ENCODE results near the gene PGK2.

DNA sequence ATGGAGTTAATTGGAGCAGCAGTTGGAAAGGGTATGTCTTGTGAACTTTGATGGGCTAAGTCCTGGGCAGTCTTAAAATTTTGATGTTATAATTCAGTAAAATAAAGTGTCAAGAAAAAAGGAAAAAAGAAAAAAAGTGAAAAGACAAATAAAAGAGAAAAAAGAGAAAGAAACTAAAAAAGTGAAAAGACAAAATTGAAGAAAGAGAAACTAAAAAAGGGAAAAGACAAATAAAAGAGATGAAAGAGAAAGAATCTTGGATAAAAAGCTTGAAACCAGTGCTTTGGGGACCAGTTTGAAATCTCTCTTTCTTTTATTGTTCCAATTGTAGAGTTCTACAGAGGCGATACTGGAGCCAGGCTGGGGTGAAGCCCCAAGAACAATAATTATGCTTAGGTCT is 12.0 kb upstream of the PGK2 start:
- TF ChIP-seq, protein P1, sequence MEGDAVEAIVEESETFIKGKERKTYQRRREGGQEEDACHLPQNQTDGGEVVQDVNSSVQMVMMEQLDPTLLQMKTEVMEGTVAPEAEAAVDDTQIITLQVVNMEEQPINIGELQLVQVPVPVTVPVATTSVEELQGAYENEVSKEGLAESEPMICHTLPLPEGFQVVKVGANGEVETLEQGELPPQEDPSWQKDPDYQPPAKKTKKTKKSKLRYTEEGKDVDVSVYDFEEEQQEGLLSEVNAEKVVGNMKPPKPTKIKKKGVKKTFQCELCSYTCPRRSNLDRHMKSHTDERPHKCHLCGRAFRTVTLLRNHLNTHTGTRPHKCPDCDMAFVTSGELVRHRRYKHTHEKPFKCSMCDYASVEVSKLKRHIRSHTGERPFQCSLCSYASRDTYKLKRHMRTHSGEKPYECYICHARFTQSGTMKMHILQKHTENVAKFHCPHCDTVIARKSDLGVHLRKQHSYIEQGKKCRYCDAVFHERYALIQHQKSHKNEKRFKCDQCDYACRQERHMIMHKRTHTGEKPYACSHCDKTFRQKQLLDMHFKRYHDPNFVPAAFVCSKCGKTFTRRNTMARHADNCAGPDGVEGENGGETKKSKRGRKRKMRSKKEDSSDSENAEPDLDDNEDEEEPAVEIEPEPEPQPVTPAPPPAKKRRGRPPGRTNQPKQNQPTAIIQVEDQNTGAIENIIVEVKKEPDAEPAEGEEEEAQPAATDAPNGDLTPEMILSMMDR (IDR thresholded peaks at IDR 0.05; ENCODE audit: insufficient read depth, low read length): no peak
- TF ChIP-seq REST (IDR thresholded peaks at IDR 0.05; ENCODE audit: insufficient replicate concordance, low read depth): no peak
- TF ChIP-seq SPI1 (IDR thresholded peaks at IDR 0.05; ENCODE audit: borderline replicate concordance, low read depth): no peak
- TF ChIP-seq POLR2AphosphoS5 (IDR thresholded peaks at IDR 0.05; ENCODE audit: low read depth): no peak
- no peak for TF ChIP-seq GABPA (IDR thresholded peaks at IDR 0.05; ENCODE audit: low read depth)
